NCI-H748 (cell line): ENCODE measurements around the gene DACH1.

Experiments
- DNase-seq: peaks from one replicate; lab custom pipeline; 2025; ENCODE audit not compliant: unreplicated experiment; lab: John Stamatoyannopoulos, UW

DACH1 gene

GRCh38 chr13:71437704-71438103 lies 429.3 kb downstream of the DACH1 start:
- DNase-seq: no peak

GRCh38 chr13:71430681-71431080 lies 436.3 kb downstream of the DACH1 start:
- DNase-seq: no peak

GRCh38 chr13:71417205-71417604 lies 449.8 kb downstream of the DACH1 start:
- DNase-seq: no peak

GRCh38 chr13:71412231-71412630 lies 454.8 kb downstream of the DACH1 start:
- DNase-seq: no peak

GRCh38 chr13:71408416-71408815 lies 458.6 kb downstream of the DACH1 start:
- no peak for DNase-seq

- peak; percentile 5 for DNase-seq
Measured at GRCh38 chr13:71399631-71400215, 467.3 kb downstream of the DACH1 start.

GRCh38 chr13:71396149-71396548 lies 470.9 kb downstream of the DACH1 start:
- DNase-seq: no peak

GRCh38 chr13:71395053-71395452 lies 472.0 kb downstream of the DACH1 start:
- DNase-seq: no peak

GRCh38 chr13:71394176-71394575 lies 472.8 kb downstream of the DACH1 start:
- no peak for DNase-seq
